Motor neuron (in vitro differentiated cells): ENCODE measurements around the gene INTS7. TPM values are rescaled to one million over a fixed set of nuclear protein-coding genes. Genes with fewer than 3 reads are reported as not detected.
"Not testable (repeated sequence)": the region's sequence is repeated elsewhere in the genome, so short reads cannot be mapped to it uniquely, and the experiment has no call there.

Source experiments
- ATAC-seq, 8 experiments: fragments of 200-7000 bp; cut with Tn5 transposase; replicated peaks in 6 of 8; 2 replicates each; pipeline ENCODE4 v1.8.0; 2021; ENCODE audit warnings: mild to moderate bottlenecking in 8 of 8, moderate library complexity in 8 of 8
- H3K27ac ChIP-seq, 2 donors: fragments of 250-450 bp; sonication (Bioruptor Pico); 2 replicates each; pipeline ENCODE4 v1.9.0; 2021; ENCODE audit warnings: antibody characterized with exemption in 2 of 2, mild to moderate bottlenecking in 2 of 2, moderate library complexity in 1 of 2
- H3K4me1 ChIP-seq, 2 donors: fragments of 250-450 bp; sonication (Bioruptor Pico); replicated peaks in 1 of 2; 2 replicates each; pipeline ENCODE4 v1.6.1; 2021; ENCODE audit warnings: antibody characterized with exemption in 2 of 2, mild to moderate bottlenecking in 2 of 2, moderate library complexity in 1 of 2
- H3K4me3 ChIP-seq, 5 donors: fragments of 250-450 bp; sonication (Bioruptor Pico); 2 replicates each; pipeline ENCODE4 v1.9.0; 2021; ENCODE audit warnings: antibody characterized with exemption in 5 of 5, mild to moderate bottlenecking in 5 of 5, moderate library complexity in 4 of 5
- WGBS, 10 experiments: fragments of 450-650 bp; shearing (Covaris generic); methylation state at CpG; one replicate each; pipeline ENCODE4 v1.0.0; 2022; 5-methylcytosine and 5-hydroxymethylcytosine counted together
- in situ Hi-C, 9 experiments: fragments of 400-800 bp; cut with MboI; loops; one replicate each; pipeline ENCODE4 v1.15.0; 2021; ENCODE audit warnings: low sequenced_read_pairs in 9 of 9, low pct_unique_long_range_greater_than_20kb in 2 of 9; ENCODE audit not compliant: unreplicated experiment in 9 of 9
- total RNA-seq, 8 experiments: library from RNA; unstranded; fragments of 300-600 nt; gene quantifications; 2 replicates each; pipeline versions ENCODE4 v1.2.3 to v1.2.4, GENCODE V29; 2022

Gene INTS7
- total RNA-seq, 8 experiments from 2014 or later = 12.1 to 31.7 (median 13.8) TPM

GRCh38 chr1:212030936-212031528, 4.3 kb downstream of the INTS7 start:
- peaks cover 14 to 18% of the 10 kb centered on the region in 2 donors for H3K4me1 ChIP-seq
- H3K27ac ChIP-seq = peak overlapping the region; percentile 13 to 58
- in situ Hi-C loops = loop anchor here in 3 of 9 experiments (25.0 kb wide), 1 partner anchor 344 kb away; the partner anchor contains the start of gene NEK2 (in 3 of the 3)
- H3K4me3 ChIP-seq = peak overlapping the region in 2 of 5 donors; percentile 2 to 3
- ATAC-seq = peak in 3 of 8 experiments; percentile 10 to 23 (median 17)
- 20 to 100% (median 87%) methylated on average over 1 of the region's 1 CpG; no CpG with 5 or more reads in 2 of the 10 experiments for WGBS, 10 experiments

GRCh38 chr1:212027727-212028126, 7.6 kb downstream of the INTS7 start:
- H3K4me3 ChIP-seq, H3K27ac ChIP-seq: not testable (repeated sequence)
- peaks cover 14 to 18% of the 10 kb centered on the region in 2 donors for H3K4me1 ChIP-seq
- 53 to 100% (median 96%) methylated on average over 2 to 8 of the region's 10 CpGs; no CpG with 5 or more reads in 3 of the 10 experiments for WGBS, 10 experiments
- ATAC-seq = peak in 1 of 8 experiments; percentile 43
- in situ Hi-C loops = loop anchor here in 3 of 9 experiments (25.0 kb wide), 1 partner anchor 340 kb away; the partner anchor contains the start of gene NEK2 (in 3 of the 3)

GRCh38 chr1:212024469-212025149, 10.7 kb downstream of the INTS7 start:
- in situ Hi-C loops = loop anchor here in 3 of 9 experiments (25.0 kb wide), 1 partner anchor 337 kb away; the partner anchor contains the start of gene NEK2 (in 3 of the 3)
- no peak for ATAC-seq
- WGBS, 10 experiments = 95 to 100% (median 100%) methylated on average over 1 to 3 of the region's 3 CpGs; no CpG with 5 or more reads in 1 of the 10 experiments
- Histone ChIP-seq H3K4me3 (no peak overlapping the region), H3K4me1 (no peaks in the 10 kb centered on the region), H3K27ac (no peak overlapping the region)

- H3K4me3 ChIP-seq, H3K27ac ChIP-seq, ATAC-seq, H3K4me1 ChIP-seq, in situ Hi-C loops: not testable (repeated sequence)
Observed at GRCh38 chr1:212022908-212023307, 12.4 kb downstream of the INTS7 start.

GRCh38 chr1:212021563-212021962, 13.8 kb downstream of the INTS7 start:
- in situ Hi-C loops = no loop called here
- no peak for ATAC-seq
- Histone ChIP-seq H3K27ac (no peak overlapping the region), H3K4me1 (no peaks in the 10 kb centered on the region), H3K4me3 (no peak overlapping the region)
- WGBS, 10 experiments = 80 to 100% (median 95%) methylated on average over 1 to 2 of the region's 2 CpGs; no CpG with 5 or more reads in 1 of the 10 experiments

- Histone ChIP-seq H3K27ac (no peak overlapping the region), H3K4me3 (no peak overlapping the region), H3K4me1 (no peaks in the 10 kb centered on the region)
- WGBS, 10 experiments = 77 to 100% (median 94%) methylated on average over 2 of the region's 2 CpGs
- ATAC-seq = no peak
- in situ Hi-C loops = no loop called here
Observed at GRCh38 chr1:212020975-212021374, 14.4 kb downstream of the INTS7 start.

- no peak overlapping the region for H3K27ac ChIP-seq
- 29 to 100% (median 100%) methylated on average over 1 to 2 of the region's 2 CpGs; no CpG with 5 or more reads in 2 of the 10 experiments for WGBS, 10 experiments
- ATAC-seq = no peak
- in situ Hi-C loops = no loop called here
- H3K4me1 ChIP-seq = no peaks in the 10 kb centered on the region
- H3K4me3 ChIP-seq = no peak overlapping the region
Observed at GRCh38 chr1:212013672-212014071, 21.7 kb downstream of the INTS7 start.

- H3K4me1 ChIP-seq = no peaks in the 10 kb centered on the region
- 10 to 100% (median 70%) methylated on average over 1 to 7 of the region's 7 CpGs for WGBS, 10 experiments
- peak; percentile 84 to 98 (median 90) for ATAC-seq
- in situ Hi-C loops = no loop called here
- no peak overlapping the region for H3K4me3 ChIP-seq
- H3K27ac ChIP-seq = no peak overlapping the region
Observed at GRCh38 chr1:212012034-212012740, 23.2 kb downstream of the INTS7 start.

GRCh38 chr1:212010004-212010403, 25.4 kb downstream of the INTS7 start:
- in situ Hi-C loops = no loop called here
- Histone ChIP-seq H3K27ac (no peak overlapping the region), H3K4me3 (no peak overlapping the region), H3K4me1 (no peaks in the 10 kb centered on the region)
- WGBS, 10 experiments = 87 to 100% (median 92%) methylated on average over 1 to 3 of the region's 3 CpGs
- no peak for ATAC-seq

- no peak overlapping the region for H3K27ac ChIP-seq
- in situ Hi-C loops = no loop called here
- ATAC-seq = no peak
- no peaks in the 10 kb centered on the region for H3K4me1 ChIP-seq
- no peak overlapping the region for H3K4me3 ChIP-seq
- 80 to 100% (median 92%) methylated on average over 1 of the region's 1 CpG; no CpG with 5 or more reads in 4 of the 10 experiments for WGBS, 10 experiments
Observed at GRCh38 chr1:212009561-212009960, 25.8 kb downstream of the INTS7 start.

GRCh38 chr1:212007886-212008285, 27.5 kb downstream of the INTS7 start:
- WGBS, 10 experiments = 67 to 100% (median 94%) methylated on average over 2 to 9 of the region's 9 CpGs
- no peak overlapping the region for H3K27ac ChIP-seq
- no peaks in the 10 kb centered on the region for H3K4me1 ChIP-seq
- ATAC-seq = no peak
- no peak overlapping the region for H3K4me3 ChIP-seq
- in situ Hi-C loops = no loop called here

GRCh38 chr1:212007178-212007577, 28.2 kb downstream of the INTS7 start:
- H3K4me1 ChIP-seq = no peaks in the 10 kb centered on the region
- H3K4me3 ChIP-seq = no peak overlapping the region
- WGBS, 10 experiments = 93 to 100% (median 100%) methylated on average over 1 to 4 of the region's 4 CpGs
- in situ Hi-C loops = no loop called here
- H3K27ac ChIP-seq = no peak overlapping the region
- no peak for ATAC-seq
